ENCODE measurements around the gene MFGE8.

MFGE8 gene

DNA sequence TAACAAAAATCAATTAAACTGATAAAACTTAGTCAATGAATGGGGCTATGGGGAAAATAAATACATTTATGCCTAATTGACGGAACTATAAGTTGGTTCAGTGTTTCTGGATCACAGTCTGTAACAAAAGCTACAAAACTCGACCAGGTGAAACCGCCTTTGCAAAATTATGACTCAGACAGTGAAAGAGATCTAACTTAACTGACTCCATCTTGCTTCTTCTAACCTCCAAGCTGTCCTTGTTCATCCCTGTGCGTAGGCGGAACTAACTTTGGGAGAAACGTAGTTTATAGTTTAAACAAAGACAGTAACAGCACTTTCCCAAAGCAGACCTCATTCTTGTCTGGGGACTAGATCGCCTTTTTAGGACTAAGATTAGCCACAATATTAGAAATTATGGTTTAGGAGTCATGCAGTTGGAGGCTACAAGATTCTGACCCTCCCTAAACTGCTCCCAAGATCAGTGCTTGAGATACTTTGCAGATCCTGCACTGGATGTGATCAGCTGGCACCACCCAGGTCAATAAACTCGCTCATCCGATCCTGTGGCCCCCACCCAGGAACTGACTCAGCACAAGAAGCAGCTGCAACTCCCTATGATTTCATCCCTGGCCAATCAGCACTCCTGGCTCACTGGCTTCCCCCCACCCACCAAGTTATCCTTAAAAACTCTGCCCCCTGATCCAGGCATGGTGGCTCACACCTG lies 7.2 kb upstream of the MFGE8 start:
- peak; percentile 73 for FAIRE-seq
- DNase-seq (ENCODE audit: low spot score) = peak; percentile 79

DNA sequence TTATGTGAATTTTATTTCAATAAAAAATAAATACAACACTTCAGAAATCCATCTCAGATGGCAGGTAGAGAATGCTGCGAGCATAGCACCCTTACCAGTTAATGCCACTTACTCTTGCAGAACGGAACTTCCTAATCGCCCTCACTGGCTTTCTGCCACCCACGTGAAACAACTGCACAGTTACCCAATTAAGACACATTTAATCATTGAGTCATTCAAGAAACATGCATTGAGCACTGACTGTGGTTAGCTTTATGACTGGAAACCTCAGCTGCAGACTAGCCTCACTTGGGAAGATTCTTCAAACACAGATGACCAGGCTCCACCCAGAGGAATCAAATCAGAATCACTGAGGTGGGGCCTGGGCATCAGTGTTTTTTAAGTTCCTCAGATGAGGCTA lies 5.6 kb upstream of the MFGE8 start:
- FAIRE-seq (peak; percentile 95), DNase-seq (ENCODE audit: low spot score) (peak; percentile 98)

DNA sequence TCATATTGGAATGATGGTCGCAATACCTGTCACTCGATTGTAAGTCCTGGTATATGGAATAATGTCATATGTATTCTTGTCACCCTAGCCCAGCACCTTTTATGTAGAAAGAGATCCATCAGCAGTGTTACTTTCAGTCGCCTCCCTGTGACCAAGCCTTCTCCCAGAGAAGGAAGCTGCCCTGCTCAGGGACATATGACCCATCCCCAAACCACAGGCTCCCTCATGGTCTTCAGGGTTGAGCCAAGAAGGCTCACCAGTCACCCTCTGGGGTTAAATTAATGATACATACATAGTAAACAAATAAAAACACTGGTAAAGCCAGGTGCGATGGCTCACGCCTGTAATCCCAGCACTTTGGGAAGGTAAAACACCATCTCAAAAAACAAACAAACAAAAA lies 4.6 kb upstream of the MFGE8 start:
- no peak for FAIRE-seq
- no peak for DNase-seq (ENCODE audit: low spot score)

DNA sequence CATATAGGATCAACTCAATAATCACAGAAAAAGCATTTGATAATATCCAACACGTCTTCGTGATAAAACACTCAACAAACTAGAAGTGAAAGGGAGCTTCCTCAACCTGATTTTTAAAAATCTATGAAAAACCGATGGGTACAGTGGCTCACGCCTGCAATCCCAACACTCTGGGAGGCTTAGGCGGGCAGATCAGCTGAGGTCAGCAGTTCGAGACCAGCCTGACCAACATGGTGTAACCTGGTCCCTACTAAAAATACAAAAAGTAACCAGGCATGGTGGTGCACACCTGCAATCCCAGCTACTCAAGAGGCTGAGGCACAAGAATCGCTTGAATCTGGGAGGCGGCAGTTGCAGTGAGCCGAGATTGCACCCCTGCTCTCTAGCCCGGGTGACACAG lies 2.2 kb upstream of the MFGE8 start:
- no peak for DNase-seq (ENCODE audit: low spot score)
- no peak for FAIRE-seq

DNA sequence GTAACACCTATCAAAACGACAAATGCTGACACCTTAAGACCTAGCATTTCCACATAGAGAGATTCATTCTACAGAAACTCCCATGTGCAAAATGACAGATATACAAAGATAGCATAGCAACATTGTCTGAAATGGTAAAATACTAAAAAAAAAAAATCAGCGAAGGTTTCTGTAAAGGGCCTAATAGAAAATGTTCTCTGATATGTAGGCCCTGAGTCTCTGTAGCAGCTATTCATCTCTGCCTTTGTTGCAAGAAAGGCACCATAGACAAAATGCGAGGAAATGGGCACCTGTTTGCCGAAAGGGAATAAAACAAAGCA lies 631 bp upstream of the MFGE8 start:
- DNase-seq (ENCODE audit: low spot score) (no peak), FAIRE-seq (no peak)

DNA sequence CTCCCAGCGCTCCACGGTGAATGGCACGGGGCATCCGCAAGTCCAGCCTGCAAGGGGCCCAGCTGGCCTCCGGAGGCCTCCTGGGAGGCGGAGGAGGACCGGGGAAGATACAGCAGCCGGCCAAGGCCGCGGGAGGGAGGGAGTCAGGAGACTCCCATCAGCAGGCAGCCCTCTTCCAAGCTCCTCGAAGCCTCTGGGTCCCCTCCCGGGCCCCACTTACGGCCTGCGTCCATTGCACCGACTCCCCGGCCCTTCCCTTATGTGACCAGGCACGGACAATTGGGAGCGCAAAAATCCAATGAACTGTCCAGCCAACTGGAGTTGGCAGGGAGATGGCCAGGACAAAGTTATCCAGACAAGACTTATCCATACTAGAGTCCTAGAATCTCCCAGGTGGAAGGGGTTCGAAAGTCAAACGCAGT lies 668 bp downstream of the MFGE8 start:
- DNase-seq (ENCODE audit: low spot score) (no peak), FAIRE-seq (no peak)

DNA sequence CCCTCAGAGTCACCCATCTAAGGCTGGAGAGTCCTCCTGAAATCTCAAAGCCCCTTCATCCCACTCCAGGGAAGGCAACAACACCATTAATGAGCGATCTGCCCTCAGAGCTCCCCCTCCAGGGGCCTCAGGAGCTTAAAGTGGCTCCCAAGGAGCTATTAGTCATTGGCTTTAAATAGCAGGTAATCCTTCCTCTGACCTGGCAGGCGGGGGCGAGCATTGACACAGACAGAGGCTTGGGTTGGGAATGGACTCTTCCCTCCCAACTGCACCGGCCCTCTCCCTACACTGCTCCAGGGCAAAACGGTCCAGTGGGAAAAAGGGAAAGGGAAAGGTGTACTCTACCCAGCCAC lies 1.4 kb downstream of the MFGE8 start:
- FAIRE-seq (no peak), DNase-seq (ENCODE audit: low spot score) (peak; percentile 30)

DNA sequence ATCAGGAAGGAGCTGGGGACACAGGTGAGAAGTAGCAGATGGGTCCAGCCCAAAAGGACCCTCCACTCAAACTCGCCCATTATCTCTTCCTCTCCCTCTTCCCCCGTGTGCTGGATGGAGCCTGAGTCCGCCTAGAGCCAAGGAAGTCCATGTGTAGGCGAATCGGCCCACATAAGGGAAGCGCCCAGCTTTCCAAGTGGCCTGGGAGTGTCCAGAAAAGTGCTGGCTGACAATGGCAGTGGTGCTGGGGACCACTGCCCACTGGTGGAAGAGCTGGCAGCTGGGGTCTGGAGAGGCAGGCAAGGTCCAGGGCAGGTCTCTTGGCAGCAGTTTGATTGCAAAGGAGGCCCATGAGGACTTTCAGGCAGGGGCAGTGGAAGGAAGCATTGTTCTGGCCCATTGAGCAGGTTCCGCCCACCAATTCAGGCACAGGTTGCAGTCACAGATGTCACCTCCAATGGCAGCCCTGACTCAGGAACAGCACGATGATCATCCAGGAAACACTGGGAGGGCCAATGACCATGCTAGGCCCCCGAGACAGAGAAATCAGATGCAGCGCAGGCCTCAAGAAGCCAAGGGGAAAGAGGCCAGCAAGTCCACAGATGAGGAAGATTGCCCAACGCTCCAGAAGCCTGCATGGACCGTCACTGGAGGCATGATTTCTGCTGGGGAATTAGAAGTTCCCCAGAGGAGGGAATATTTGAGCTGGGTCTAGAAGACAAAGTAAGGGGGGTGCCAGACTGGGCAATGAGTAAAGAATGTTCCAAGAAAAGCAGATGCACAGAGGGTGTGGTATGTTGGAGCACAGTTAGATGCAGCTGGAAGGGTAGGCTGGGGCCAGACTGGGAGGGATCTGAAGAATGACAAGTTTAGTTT lies 3.0 kb downstream of the MFGE8 start:
- FAIRE-seq = no peak

DNA sequence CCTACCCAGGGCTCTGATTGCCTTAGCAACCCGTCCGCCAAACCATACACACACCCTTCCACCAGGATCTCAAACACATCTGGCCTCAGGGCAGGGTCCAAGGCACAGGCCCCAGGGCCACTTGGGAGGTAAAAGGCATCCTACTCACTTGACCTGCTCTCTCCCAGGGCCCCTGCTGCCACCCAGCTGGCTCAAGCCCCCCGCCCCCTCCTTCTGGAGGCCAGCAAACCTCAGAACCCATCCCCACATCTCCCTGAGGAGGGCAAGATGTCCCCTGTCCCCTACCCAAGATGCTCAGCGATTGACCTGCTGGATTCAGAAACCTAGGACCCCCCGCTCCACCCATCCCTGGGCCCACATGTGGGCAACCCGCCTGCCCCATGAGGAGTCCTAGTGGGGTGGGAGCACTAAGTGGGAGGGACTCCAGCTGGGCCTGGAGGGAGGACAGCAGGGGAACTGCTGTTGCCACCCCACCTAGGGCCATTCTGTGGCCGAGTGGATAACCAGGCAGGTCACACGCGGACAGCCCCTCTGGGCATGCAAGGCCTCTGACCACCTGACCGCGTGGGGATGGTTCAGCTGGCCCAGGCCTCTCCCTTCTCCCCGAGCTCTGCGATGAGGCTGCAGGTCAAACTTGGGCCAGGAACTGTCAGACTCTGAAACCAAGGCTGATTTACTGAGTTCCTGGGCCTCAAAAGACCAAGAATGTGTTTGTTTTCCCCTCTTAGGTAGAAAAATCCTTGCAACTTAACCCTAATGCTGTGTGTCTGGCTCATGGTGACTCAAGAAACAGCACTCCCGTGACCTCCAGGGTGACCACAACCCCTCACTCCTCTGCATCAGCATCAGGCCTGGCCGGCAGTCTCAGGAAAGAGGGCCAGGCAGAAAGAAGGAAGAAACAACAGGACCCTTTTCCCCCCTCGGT lies 4.2 kb downstream of the MFGE8 start:
- FAIRE-seq (no peak), DNase-seq (ENCODE audit: low spot score) (peak; percentile 67)

More for the DNA sequence above, 3.0 kb downstream of the MFGE8 start:
- peak; percentile 38 for DNase-seq (ENCODE audit: low spot score)

DNA sequence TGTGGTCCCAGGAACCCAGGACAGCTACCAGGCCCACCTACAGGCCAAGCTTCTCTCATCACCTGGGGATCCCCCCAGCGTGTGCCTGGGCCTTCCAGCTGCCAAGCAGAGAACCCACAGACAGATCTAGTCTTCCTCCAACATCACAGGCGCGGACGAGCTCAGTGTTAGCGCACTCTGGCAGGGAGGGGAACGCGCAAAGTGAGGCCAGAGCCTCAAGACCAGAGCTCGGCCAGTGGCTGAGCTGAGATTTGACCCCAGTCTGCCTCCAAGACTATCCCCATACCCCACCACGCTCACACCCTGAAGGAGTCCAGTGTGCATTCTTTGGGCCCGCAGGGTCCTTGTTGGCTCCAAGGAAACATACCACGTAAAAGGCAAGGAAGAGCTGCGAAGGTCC lies 5.1 kb downstream of the MFGE8 start:
- DNase-seq (ENCODE audit: low spot score) = no peak
- FAIRE-seq = no peak

DNA sequence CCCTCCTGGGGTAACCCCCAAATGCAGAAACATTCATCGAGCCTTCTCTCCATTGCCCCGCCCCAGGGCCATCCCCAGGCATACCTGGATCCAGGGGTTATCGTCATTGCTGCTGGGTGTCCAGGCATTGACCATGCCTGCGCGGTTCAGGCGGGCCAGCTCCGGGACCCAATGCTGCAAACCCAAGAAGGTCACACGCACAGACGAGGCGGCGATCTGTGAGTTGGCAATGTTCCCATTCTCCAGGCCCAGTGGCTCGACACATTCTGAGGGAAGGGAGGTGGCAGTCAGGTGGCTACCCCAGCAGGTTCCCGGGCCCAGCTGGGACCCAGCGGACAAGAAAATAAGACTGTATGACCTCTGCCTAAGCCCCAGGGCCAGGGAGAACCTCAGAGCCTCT lies 6.1 kb downstream of the MFGE8 start:
- no peak for DNase-seq (ENCODE audit: low spot score)
- no peak for FAIRE-seq

DNA sequence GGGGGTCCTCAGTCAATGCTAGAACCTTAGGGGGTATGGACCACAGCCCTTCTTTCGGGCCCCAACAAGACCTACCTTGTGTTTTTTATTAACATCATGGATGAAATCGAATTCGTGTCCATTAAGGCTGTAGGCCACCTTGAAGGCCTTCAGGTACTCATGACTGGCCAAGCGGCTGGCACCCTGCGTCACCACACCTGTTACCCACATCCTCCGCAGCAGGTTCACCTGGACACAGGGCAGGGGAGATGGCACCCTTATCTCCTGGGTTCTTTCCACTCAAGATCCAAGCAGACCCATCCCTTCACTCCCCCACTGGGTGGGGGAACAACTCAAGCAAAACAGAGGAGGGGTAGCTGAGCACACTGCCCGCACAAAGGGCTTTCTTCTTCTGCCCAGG lies 6.6 kb downstream of the MFGE8 start:
- DNase-seq (ENCODE audit: low spot score) = no peak
- FAIRE-seq = no peak

DNA sequence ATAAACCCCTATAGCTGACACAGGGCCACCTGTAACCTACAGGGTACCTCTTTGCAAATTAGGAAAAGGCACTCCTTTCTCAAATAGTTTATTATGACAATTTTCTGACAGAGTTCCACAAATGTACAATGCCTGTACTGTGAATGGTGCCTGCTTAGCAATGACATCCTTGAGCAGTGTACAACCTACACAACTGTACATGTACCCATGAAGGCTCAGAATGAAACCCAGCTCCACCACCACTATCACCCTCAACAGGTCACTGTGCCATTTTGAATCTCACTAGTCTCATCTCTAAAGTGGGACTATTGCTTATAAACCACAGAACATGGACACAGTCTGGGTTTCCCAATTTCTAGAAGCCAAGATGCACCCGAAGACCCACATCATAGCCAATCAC lies 7.0 kb downstream of the MFGE8 start:
- DNase-seq (ENCODE audit: low spot score) = no peak
- no peak for FAIRE-seq

DNA sequence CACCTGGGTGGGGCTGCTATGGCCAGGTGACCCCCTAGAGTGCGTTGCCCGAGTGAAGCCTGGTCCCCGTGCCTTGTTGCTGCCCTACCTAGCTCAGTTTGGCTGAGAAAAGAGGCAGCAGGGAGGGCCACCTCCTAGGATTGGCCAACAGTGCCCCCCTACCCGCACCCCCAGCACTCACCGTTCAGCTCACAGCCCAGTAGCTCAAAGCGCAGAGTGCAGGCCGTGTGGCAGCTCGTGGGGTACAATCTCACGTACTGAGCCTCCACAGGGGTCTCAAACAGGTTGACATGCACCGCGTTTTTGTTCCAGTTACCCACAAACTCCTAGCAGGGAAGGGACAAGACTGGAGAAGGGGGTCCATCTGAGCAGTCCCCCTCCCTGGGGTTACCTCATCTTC lies 7.6 kb downstream of the MFGE8 start:
- DNase-seq (ENCODE audit: low spot score) (no peak), FAIRE-seq (no peak)

DNA sequence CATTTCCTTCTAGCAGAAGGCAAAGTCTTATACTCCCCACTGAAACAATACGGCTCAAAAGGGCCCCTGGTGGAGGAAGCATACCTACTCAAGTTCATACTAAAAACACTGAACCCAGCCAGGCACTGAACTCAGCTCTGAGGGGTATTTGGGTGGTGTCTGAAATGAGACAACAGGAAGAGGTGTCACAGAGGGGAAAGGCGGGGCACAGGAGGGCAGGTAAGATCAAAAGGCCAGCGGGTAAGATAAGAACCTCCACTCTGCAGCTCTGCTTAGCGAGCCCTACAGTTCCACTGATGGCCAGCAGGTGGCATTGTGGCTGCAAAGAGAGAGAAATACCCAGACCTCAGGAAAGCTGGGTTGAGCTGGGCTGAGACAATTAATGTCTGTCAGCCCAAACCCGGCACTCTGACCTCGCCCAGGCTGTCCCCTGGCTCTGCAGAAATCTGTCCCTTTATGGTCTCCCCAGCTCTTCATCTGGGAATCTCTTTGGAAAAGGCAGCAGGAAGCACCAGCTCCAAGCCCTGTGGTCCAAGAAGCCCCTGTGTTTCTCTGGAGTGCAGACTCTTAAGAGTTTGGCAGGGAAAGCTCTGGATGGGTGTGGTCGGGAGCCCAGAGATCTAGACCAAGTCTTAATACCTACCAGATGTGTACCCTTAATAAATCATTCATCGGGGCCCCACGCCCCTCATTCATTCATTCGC lies 8.4 kb downstream of the MFGE8 start:
- DNase-seq (ENCODE audit: low spot score) (peak; percentile 47), FAIRE-seq (no peak)

DNA sequence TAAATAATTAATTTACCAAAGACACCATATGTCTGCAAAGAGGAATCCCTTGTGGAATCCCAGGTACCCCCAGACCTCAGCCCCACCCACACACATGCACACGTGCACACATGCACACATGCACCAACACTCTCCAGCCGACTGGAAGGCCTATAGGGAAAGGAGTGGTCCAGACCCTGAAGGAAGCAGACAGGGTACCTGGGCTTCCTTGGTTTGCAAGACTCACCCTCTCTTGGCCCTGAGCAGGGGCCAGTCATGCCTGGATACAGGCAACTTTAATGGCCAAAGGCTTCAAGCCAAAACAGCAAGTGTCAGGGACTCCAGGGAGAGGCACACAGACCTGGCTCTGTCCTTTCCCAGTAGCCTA lies 8.9 kb downstream of the MFGE8 start:
- no peak for FAIRE-seq
- no peak for DNase-seq (ENCODE audit: low spot score)

DNA sequence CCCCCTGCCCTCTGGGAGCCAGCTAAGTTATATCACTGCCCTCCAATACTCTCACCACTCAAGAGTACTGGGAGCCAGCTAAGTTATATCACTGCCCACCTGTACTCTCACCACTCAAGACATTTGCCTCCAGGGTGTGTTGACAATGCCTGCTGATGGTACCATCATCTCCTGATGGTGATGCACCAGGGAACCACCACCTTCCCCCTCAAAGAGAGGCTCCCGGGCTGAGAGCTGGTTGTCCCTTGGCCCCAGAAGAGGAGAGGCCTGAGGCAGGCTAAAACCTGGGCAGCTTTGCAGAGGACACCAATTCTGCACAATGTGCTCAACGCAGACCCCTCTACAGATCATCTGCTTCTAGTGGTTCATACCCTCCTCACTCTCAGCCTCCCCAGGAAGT lies 10.3 kb downstream of the MFGE8 start:
- FAIRE-seq = no peak

DNA sequence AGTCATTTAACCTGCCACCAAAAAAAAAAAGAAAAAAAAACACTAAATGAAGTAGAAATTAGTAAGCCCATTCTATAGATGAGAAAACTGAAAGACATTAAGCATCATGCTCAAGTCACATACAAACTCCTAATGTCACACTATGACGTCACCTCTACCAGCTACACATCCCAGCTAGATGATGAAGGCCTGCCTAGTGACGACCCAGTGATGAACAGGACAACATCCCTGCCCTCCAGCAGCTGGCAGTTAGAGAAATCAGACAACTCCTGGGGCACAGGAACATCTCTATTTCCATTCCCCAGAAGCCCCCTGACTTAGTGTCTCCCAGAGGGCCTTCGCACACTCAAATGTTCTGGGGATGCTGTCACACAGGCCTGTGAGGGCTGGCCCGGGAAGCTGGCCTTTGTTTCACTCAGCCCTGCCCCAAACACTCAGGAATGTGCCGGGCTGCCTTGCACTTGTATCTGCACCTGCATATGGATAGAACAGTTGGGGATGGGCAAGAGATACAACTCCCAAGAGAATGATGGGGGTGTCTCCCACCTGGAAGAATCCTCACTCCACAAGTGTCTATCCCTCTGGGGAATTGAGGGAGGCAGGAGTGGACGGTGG lies 10.9 kb downstream of the MFGE8 start:
- FAIRE-seq (no peak), DNase-seq (ENCODE audit: low spot score) (no peak)

More for the DNA sequence above, 10.3 kb downstream of the MFGE8 start:
- DNase-seq (ENCODE audit: low spot score) = no peak

DNA sequence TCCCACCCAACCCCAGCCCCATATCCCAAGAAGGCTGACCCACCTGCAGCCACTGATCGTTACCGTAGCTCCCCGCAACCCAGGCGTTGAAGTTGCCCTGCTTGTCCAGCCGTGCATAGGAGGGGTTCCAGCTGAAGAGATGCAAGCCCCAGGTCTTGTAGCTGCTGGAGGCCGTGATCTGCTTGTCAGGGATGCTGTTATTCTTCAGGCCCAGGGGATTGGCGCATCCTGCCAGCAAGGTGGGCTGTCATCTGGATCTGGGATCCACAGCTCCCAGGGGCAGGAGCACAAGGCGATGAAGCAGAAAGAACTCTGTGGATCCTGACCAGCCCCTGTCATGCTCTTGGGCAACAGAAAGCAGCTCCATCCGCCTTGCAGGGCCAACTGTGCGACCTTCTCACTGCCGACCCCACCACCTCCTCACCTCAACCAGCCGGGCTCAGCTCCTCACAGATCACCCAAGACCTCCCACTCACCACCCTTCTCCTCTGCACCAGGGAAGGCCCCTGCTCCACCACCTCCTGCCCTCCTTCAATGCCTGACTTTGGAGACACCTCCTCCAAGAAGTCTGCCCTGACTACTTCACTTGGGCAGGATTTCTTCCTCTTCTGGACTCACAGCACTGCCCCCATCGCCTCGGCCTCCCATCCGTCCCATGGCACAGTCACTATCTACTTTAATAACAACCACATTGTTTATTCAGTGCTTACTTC lies 11.5 kb downstream of the MFGE8 start:
- FAIRE-seq (no peak), DNase-seq (ENCODE audit: low spot score) (no peak)

DNA sequence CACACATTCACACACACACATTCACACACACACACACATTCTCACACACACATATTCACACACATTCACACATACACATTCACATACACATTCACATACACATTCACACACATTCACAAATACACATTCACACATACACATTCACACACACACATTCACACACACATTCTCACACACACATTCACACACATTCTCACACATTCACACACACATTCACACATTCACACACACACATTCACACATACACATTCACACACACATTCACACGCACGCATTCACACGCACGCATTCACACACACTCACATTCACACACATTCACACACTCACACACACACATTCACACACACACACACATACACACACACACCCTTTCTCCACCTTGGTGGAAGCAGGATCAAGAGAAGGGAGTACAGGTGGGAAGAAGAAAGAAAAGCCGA lies 12.2 kb downstream of the MFGE8 start:
- DNase-seq (ENCODE audit: low spot score) (no peak), FAIRE-seq (no peak)

Measured in RCC 7860 (cell line).